Tibial artery (tissue), 4 donors: Measurements from ENCODE around the gene SMC5.
"Not testable (repeated sequence)": the region's sequence is repeated elsewhere in the genome, so short reads cannot be mapped to it uniquely, and the experiment has no call there.

Experiments used
- DNase-seq, 2 donors: peaks; one replicate each; pipeline ENCODE4 v3.0.0-alpha.2; 2019
- H3K27ac ChIP-seq, 2 donors: fragments of 200-600 bp; sonication (generic) in 1 of 2; 1 replicate in 1 of 2; 2 replicates in 1 of 2; pipeline ENCODE4 v1.5.1; 2018 to 2019; ENCODE audit warnings: mild to moderate bottlenecking in 1 of 2
- H3K27me3 ChIP-seq, 2 donors: fragments of 200-600 bp; sonication (generic) in 1 of 2; one replicate each; pipeline versions ENCODE4 v1.5.1 to v1.6.0; 2016 to 2019
- H3K36me3 ChIP-seq, 3 donors: fragments of 200-600 bp; sonication (generic) in 2 of 3; one replicate each; pipeline ENCODE4 v1.5.1; 2016 to 2019; ENCODE audit warnings: mild to moderate bottlenecking in 2 of 3
- H3K4me1 ChIP-seq, 4 donors: fragments of 200-600 bp; sonication (generic) in 2 of 4; 1 replicate in 3 of 4; 2 replicates in 1 of 4; pipeline ENCODE4 v1.5.1; 2016 to 2019
- H3K4me3 ChIP-seq, 2 donors: fragments of 200-600 bp; sonication (generic) in 1 of 2; 1 replicate in 1 of 2; 2 replicates in 1 of 2; pipeline ENCODE4 v1.5.1; 2018 to 2019; ENCODE audit warnings: mild to moderate bottlenecking in 2 of 2
- H3K9me3 ChIP-seq, 3 donors: fragments of 200-600 bp; sonication (generic) in 1 of 3; one replicate each; pipeline ENCODE4 v1.5.1; 2016 to 2019
- CTCF ChIP-seq, 2 experiments: fragments of 200-600 bp in 1 of 2; fragments of 450-650 bp in 1 of 2; IDR thresholded peaks; one replicate each; pipeline ENCODE4 v1.5.1; 2017 to 2019; ENCODE audit warnings: antibody characterized with exemption in 2 of 2, mild to moderate bottlenecking in 1 of 2, moderate library complexity in 1 of 2
- intact Hi-C: fragments of 100-400 bp; cut with DNase I; formaldehyde crosslinking; loops from one replicate; pipeline ENCODE4 v1.15.0; 2023; ENCODE audit warnings: low total_unique reads

The SMC5 gene

GRCh38 chr9:70395652-70396051 lies 136.9 kb downstream of the SMC5 start:
- H3K4me3 ChIP-seq: no peak overlapping the region
- no peak for TF ChIP-seq CTCF (IDR thresholded peaks at IDR 0.05)
- no peaks in the 10 kb centered on the region for H3K27me3 ChIP-seq
- intact Hi-C loops: no loop called here
- H3K9me3 ChIP-seq: no peaks in the 10 kb centered on the region
- DNase-seq: no peak
- H3K27ac ChIP-seq: no peak overlapping the region
- no peaks in the 10 kb centered on the region for H3K36me3 ChIP-seq
- peaks cover 0 to 100% (median 71%) of the 10 kb centered on the region in 4 donors for H3K4me1 ChIP-seq

- Histone ChIP-seq H3K9me3 (no peaks in the 10 kb centered on the region), H3K27me3 (no peaks in the 10 kb centered on the region), H3K27ac (no peak overlapping the region), H3K4me1 (peaks cover 0 to 100% (median 72%) of the 10 kb centered on the region in 4 donors), H3K36me3 (no peaks in the 10 kb centered on the region), H3K4me3 (peak overlapping the region in 1 of 2 donors; percentile 8)
- intact Hi-C loops: no loop called here
- no peak for DNase-seq
- no peak for TF ChIP-seq CTCF (IDR thresholded peaks at IDR 0.05)
Observed at GRCh38 chr9:70398145-70398556, 139.4 kb downstream of the SMC5 start.

GRCh38 chr9:70399141-70399540 lies 140.4 kb downstream of the SMC5 start:
- Histone ChIP-seq H3K27me3 (no peaks in the 10 kb centered on the region), H3K36me3 (no peaks in the 10 kb centered on the region), H3K9me3 (no peaks in the 10 kb centered on the region), H3K27ac (peak overlapping the region; percentile 10 to 69), H3K4me3 (no peak overlapping the region), H3K4me1 (peaks cover 0 to 100% (median 77%) of the 10 kb centered on the region in 4 donors)
- intact Hi-C loops: no loop called here
- DNase-seq: no peak
- no peak for TF ChIP-seq CTCF (IDR thresholded peaks at IDR 0.05)

- Histone ChIP-seq H3K4me1 (peaks cover 0 to 100% (median 82%) of the 10 kb centered on the region in 4 donors), H3K36me3 (no peaks in the 10 kb centered on the region), H3K9me3 (no peaks in the 10 kb centered on the region), H3K4me3 (no peak overlapping the region), H3K27me3 (no peaks in the 10 kb centered on the region), H3K27ac (peak overlapping the region; percentile 69)
- no peak for DNase-seq
- intact Hi-C loops: loop anchor here (10.0 kb wide), 1 partner anchor 45 kb away; no protein-coding TSS in a partner anchor
- TF ChIP-seq CTCF (IDR thresholded peaks at IDR 0.05): no peak
Observed at GRCh38 chr9:70400107-70400892, 141.5 kb downstream of the SMC5 start.

GRCh38 chr9:70401241-70401640 lies 142.5 kb downstream of the SMC5 start:
- H3K27ac ChIP-seq: peak overlapping the region; percentile 69
- not testable (repeated sequence) for H3K4me3 ChIP-seq

GRCh38 chr9:70402213-70402612 lies 143.4 kb downstream of the SMC5 start:
- Histone ChIP-seq H3K27me3 (no peaks in the 10 kb centered on the region), H3K4me1 (peaks cover 0 to 100% (median 95%) of the 10 kb centered on the region in 4 donors), H3K9me3 (no peaks in the 10 kb centered on the region), H3K4me3 (peak overlapping the region; percentile 27 to 34), H3K36me3 (peaks cover 0 to under 1% (median 0%) of the 10 kb centered on the region in 3 donors), H3K27ac (peak overlapping the region; percentile 69)
- intact Hi-C loops: loop anchor here (10.0 kb wide), 1 partner anchor 47 kb away; no protein-coding TSS in a partner anchor
- TF ChIP-seq CTCF (IDR thresholded peaks at IDR 0.05): no peak
- no peak for DNase-seq

More at GRCh38 chr9:70401241-70401640, 142.5 kb downstream of the SMC5 start:
- H3K36me3 ChIP-seq, H3K9me3 ChIP-seq, H3K27me3 ChIP-seq, DNase-seq: not testable (repeated sequence)
- intact Hi-C loops: loop anchor here (10.0 kb wide), 1 partner anchor 46 kb away; no protein-coding TSS in a partner anchor
- H3K4me1 ChIP-seq: peaks cover 0 to 100% (median 91%) of the 10 kb centered on the region in 4 donors
